ENCODE results near the gene HYI. TPM values are rescaled to one million over a fixed set of nuclear protein-coding genes. Genes with fewer than 3 reads are reported as not detected.
"Not testable (repeated sequence)": the region's sequence is repeated elsewhere in the genome, so short reads cannot be mapped to it uniquely, and the experiment has no call there.

The HYI gene
- total RNA-seq, 1 donor from 2014 or later: 23.4 TPM

- intact Hi-C loops (cut with micrococcal nuclease): no loop called here
- no peak for ATAC-seq
- no peak for DNase-seq
These were observed 12.7 kb upstream of the HYI start for GRCh38 chr1:43466403-43466802.

GRCh38 chr1:43465505-43466067 is 11.9 kb upstream of the HYI start:
- intact Hi-C loops (cut with micrococcal nuclease): no loop called here
- ATAC-seq (no peak), DNase-seq (no peak)

- DNase-seq (no peak), ATAC-seq (no peak)
- intact Hi-C loops (cut with micrococcal nuclease): no loop called here
These were observed 11.2 kb upstream of the HYI start for GRCh38 chr1:43464681-43465504.

- no peak for ATAC-seq
- DNase-seq: no peak
- intact Hi-C loops (cut with micrococcal nuclease): no loop called here
These were observed 9.7 kb upstream of the HYI start for GRCh38 chr1:43463479-43463878.

GRCh38 chr1:43460988-43461693 is 7.4 kb upstream of the HYI start:
- DNase-seq (no peak), ATAC-seq (no peak)
- intact Hi-C loops (cut with micrococcal nuclease): no loop called here

GRCh38 chr1:43458379-43458778 is 4.6 kb upstream of the HYI start:
- DNase-seq; intact Hi-C loops (cut with micrococcal nuclease); ATAC-seq: not testable (repeated sequence)

GRCh38 chr1:43455213-43455889 is 1.6 kb upstream of the HYI start:
- DNase-seq: no peak
- intact Hi-C loops (cut with micrococcal nuclease): no loop called here
- no peak for ATAC-seq

- peak; percentile 73 for DNase-seq
- ATAC-seq: peak; percentile 83
- intact Hi-C loops (cut with micrococcal nuclease): no loop called here
These were observed 710 bp upstream of the HYI start for GRCh38 chr1:43454270-43455011.

GRCh38 chr1:43452789-43453441 is 816 bp downstream of the HYI start:
- intact Hi-C loops (cut with micrococcal nuclease): no loop called here
- DNase-seq: no peak
- peak; percentile 14 for ATAC-seq

GRCh38 chr1:43451701-43452532 is 1.8 kb downstream of the HYI start:
- DNase-seq (no peak), ATAC-seq (no peak)
- intact Hi-C loops (cut with micrococcal nuclease): no loop called here

- intact Hi-C loops (cut with micrococcal nuclease): no loop called here
- DNase-seq: no peak
- no peak for ATAC-seq
These were observed 2.6 kb downstream of the HYI start for GRCh38 chr1:43451157-43451591.

GRCh38 chr1:43450251-43450941 is 3.3 kb downstream of the HYI start:
- no peak for ATAC-seq
- no peak for DNase-seq
- intact Hi-C loops (cut with micrococcal nuclease): no loop called here

- no peak for ATAC-seq
- DNase-seq: no peak
- intact Hi-C loops (cut with micrococcal nuclease): no loop called here
These were observed 4.0 kb downstream of the HYI start for GRCh38 chr1:43449708-43450069.

- no peak for DNase-seq
- no peak for ATAC-seq
- intact Hi-C loops (cut with micrococcal nuclease): no loop called here
These were observed 4.6 kb downstream of the HYI start for GRCh38 chr1:43448955-43449707.

GRCh38 chr1:43447891-43448708 is 5.6 kb downstream of the HYI start:
- peak; percentile 33 for ATAC-seq
- no peak for DNase-seq
- intact Hi-C loops (cut with micrococcal nuclease): no loop called here

Measured in left ventricle myocardium superior (tissue), 1 donor.